SK-MEL-5 (cell line): ENCODE measurements around the gene PLAGL2. TPM values are rescaled to one million over a fixed set of nuclear protein-coding genes. Genes with fewer than 3 reads are reported as not detected.
"Not testable (repeated sequence)": the region's sequence is repeated elsewhere in the genome, so short reads cannot be mapped to it uniquely, and the experiment has no call there.

Source experiments
- DNase-seq: peaks from one replicate; pipeline ENCODE4 v3.0.0-alpha.2; 2016; ENCODE audit warnings: low read depth, low spot score
- in situ Hi-C: cut with HindIII; loops from 2 replicates; pipeline ENCODE4 v1.10.0; 2016; ENCODE audit warnings: low sequenced_read_pairs, high pct_unique_total_duplicates, low pct_unique_long_range_greater_than_20kb
- total RNA-seq: library from RNA; depleted of rRNA; stranded (reverse); fragments of >200 nt; shearing (Covaris generic); gene quantifications from 2 replicates; pipeline ENCODE4 v1.2.3, GENCODE V29; 2014

Gene PLAGL2
- total RNA-seq, 1 experiment from 2014 or later, result 4.1 TPM

- DNase-seq, result no peak
- in situ Hi-C loops, result no loop called here
Observed at GRCh38 chr20:32191873-32192272, 15.7 kb downstream of the PLAGL2 start.

GRCh38 chr20:32191422-32191821, 16.1 kb downstream of the PLAGL2 start:
- no peak for DNase-seq
- in situ Hi-C loops, result no loop called here

- no peak for DNase-seq
- in situ Hi-C loops, result no loop called here
Observed at GRCh38 chr20:32190616-32191415, 16.7 kb downstream of the PLAGL2 start.

GRCh38 chr20:32189691-32190615, 17.6 kb downstream of the PLAGL2 start:
- in situ Hi-C loops, result no loop called here
- DNase-seq, result no peak

- in situ Hi-C loops, result no loop called here
- no peak for DNase-seq
Observed at GRCh38 chr20:32189123-32189410, 18.5 kb downstream of the PLAGL2 start.

GRCh38 chr20:32188376-32189122, 19.0 kb downstream of the PLAGL2 start:
- in situ Hi-C loops, result no loop called here
- no peak for DNase-seq

GRCh38 chr20:32186506-32186905, 21.0 kb downstream of the PLAGL2 start:
- in situ Hi-C loops, result no loop called here
- no peak for DNase-seq

GRCh38 chr20:32184961-32185603, 22.5 kb downstream of the PLAGL2 start:
- in situ Hi-C loops, result no loop called here
- no peak for DNase-seq

- in situ Hi-C loops, result no loop called here
- DNase-seq, result no peak
Observed at GRCh38 chr20:32183947-32184635, 23.5 kb downstream of the PLAGL2 start.

- in situ Hi-C loops, result no loop called here
- no peak for DNase-seq
Observed at GRCh38 chr20:32181606-32182005, 25.9 kb downstream of the PLAGL2 start.

GRCh38 chr20:32179934-32180333, 27.6 kb downstream of the PLAGL2 start:
- in situ Hi-C loops, result no loop called here
- DNase-seq, result no peak

GRCh38 chr20:32179515-32179914, 28.0 kb downstream of the PLAGL2 start:
- in situ Hi-C loops, result no loop called here
- no peak for DNase-seq

- DNase-seq, in situ Hi-C loops: not testable (repeated sequence)
Observed at GRCh38 chr20:32177696-32178095, 29.8 kb downstream of the PLAGL2 start.

- DNase-seq, result peak; percentile 54
- in situ Hi-C loops, result no loop called here
Observed at GRCh38 chr20:32168184-32168910, 39.2 kb downstream of the PLAGL2 start.

GRCh38 chr20:32167552-32167951, 40.0 kb downstream of the PLAGL2 start:
- in situ Hi-C loops, result no loop called here
- DNase-seq, result no peak

- no peak for DNase-seq
- in situ Hi-C loops, result no loop called here
Observed at GRCh38 chr20:32165836-32166545, 41.6 kb downstream of the PLAGL2 start.
